Measurements from ENCODE around the gene PCDH9.

Gene PCDH9

GRCh38 chr13:66556306-66556705 lies 673.8 kb downstream of the PCDH9 start:
- no peak for DNase-seq

- no peak for DNase-seq
Measured at GRCh38 chr13:66553391-66553790, 676.7 kb downstream of the PCDH9 start.

GRCh38 chr13:66551128-66551527 lies 679.0 kb downstream of the PCDH9 start:
- DNase-seq: no peak

- DNase-seq: no peak
Measured at GRCh38 chr13:66547685-66548084, 682.5 kb downstream of the PCDH9 start.

- no peak for DNase-seq
Measured at GRCh38 chr13:66546534-66547379, 683.4 kb downstream of the PCDH9 start.

GRCh38 chr13:66543780-66544179 lies 686.4 kb downstream of the PCDH9 start:
- no peak for DNase-seq

- no peak for DNase-seq
Measured at GRCh38 chr13:66537417-66537816, 692.7 kb downstream of the PCDH9 start.

GRCh38 chr13:66536746-66537145 lies 693.4 kb downstream of the PCDH9 start:
- no peak for DNase-seq

- DNase-seq: no peak
Measured at GRCh38 chr13:66534561-66534960, 695.6 kb downstream of the PCDH9 start.

GRCh38 chr13:66532845-66533244 lies 697.3 kb downstream of the PCDH9 start:
- no peak for DNase-seq

- no peak for DNase-seq
Measured at GRCh38 chr13:66532146-66532545, 698.0 kb downstream of the PCDH9 start.

- no peak for DNase-seq
Measured at GRCh38 chr13:66530686-66531085, 699.5 kb downstream of the PCDH9 start.

- no peak for DNase-seq
Measured at GRCh38 chr13:66530158-66530557, 700.0 kb downstream of the PCDH9 start.

- no peak for DNase-seq
Measured at GRCh38 chr13:66528944-66529576, 701.1 kb downstream of the PCDH9 start.

- DNase-seq: no peak
Measured at GRCh38 chr13:66528180-66528579, 702.0 kb downstream of the PCDH9 start.

GRCh38 chr13:66520511-66521355 lies 709.4 kb downstream of the PCDH9 start:
- no peak for DNase-seq

GRCh38 chr13:66519259-66519658 lies 710.9 kb downstream of the PCDH9 start:
- DNase-seq: no peak

GRCh38 chr13:66518068-66518467 lies 712.1 kb downstream of the PCDH9 start:
- no peak for DNase-seq

GRCh38 chr13:66513728-66514127 lies 716.4 kb downstream of the PCDH9 start:
- DNase-seq: no peak

GRCh38 chr13:66509175-66509574 lies 721.0 kb downstream of the PCDH9 start:
- DNase-seq: no peak

GRCh38 chr13:66508153-66508909 lies 721.8 kb downstream of the PCDH9 start:
- no peak for DNase-seq

GRCh38 chr13:66506979-66507378 lies 723.2 kb downstream of the PCDH9 start:
- no peak for DNase-seq

Measured in CD4-positive, alpha-beta T cell treated with Interleukin-6 for 4 hours (primary cell).